ENCODE measurements around the gene NPSR1.
"Not testable (repeated sequence)": the region's sequence is repeated elsewhere in the genome, so short reads cannot be mapped to it uniquely, and the experiment has no call there.

GRCh38 chr7:34868602-34869001 is 210.6 kb downstream of the NPSR1 start:
- TF ChIP-seq MEIS1 (CRISPR knock-in tag; IDR thresholded peaks at IDR 0.05; ENCODE audit: borderline replicate concordance); ZNF560 (tag by site-specific recombination; IDR thresholded peaks at IDR 0.05; ENCODE audit: borderline replicate concordance); CTCF (tag by site-specific recombination; IDR thresholded peaks at IDR 0.05); YY1 (tag by site-specific recombination; IDR thresholded peaks at IDR 0.05); ZNF311 (tag by site-specific recombination; IDR thresholded peaks at IDR 0.05; ENCODE audit: borderline replicate concordance): not testable (repeated sequence)

Data from HEK293 (cell line).